Endothelial cell of umbilical vein (primary cell): ENCODE measurements around the gene ROPN1L. TPM values are rescaled to one million over a fixed set of nuclear protein-coding genes. Genes with fewer than 3 reads are reported as not detected.
"Not testable (repeated sequence)": the region's sequence is repeated elsewhere in the genome, so short reads cannot be mapped to it uniquely, and the experiment has no call there.

Experiments
- Bru-seq: library from RNA; stranded (reverse); fragments of 400-500 nt; gene quantifications from one replicate; lab custom pipeline; 2021; lab: Mats Ljungman, UMichigan
- BruChase-seq, 2 experiments: library from RNA; stranded (reverse); fragments of 400-500 nt; gene quantifications; one replicate each; lab custom pipeline; 2021; lab: Mats Ljungman, UMichigan
- BruUV-seq: library from RNA; stranded (reverse); fragments of 400-500 nt; replicated peaks from 2 replicates; lab custom pipeline; 2021; lab: Mats Ljungman, UMichigan
- CTCF ChIA-PET: fragments of 300-600, 350-600 bp; sonication (Branson Sonifier 250); formaldehyde crosslinking; loops from one replicate; lab custom pipeline; 2021; ENCODE audit warnings: antibody characterized with exemption, inconsistent platforms; lab: Charles Lee
- POLR2A ChIA-PET: fragments of 300-600, 350-600 bp; sonication (Branson Sonifier 250); formaldehyde crosslinking; loops from one replicate; lab custom pipeline; 2021; ENCODE audit warnings: antibody characterized with exemption, inconsistent platforms; lab: Charles Lee
- DNase-seq: peaks from one replicate; pipeline ENCODE4 v3.0.0-alpha.2; 2011; ENCODE audit warnings: low read depth, low spot score
- FAIRE-seq: peaks from 2 replicates; lab custom pipeline; 2011; peaks lifted over from hg19 to GRCh38; lab: Jason Lieb, UNC
- H2AFZ ChIP-seq: 2 replicates; pipeline ENCODE4 v1.6.0; 2012; ENCODE audit warnings: low read depth, low read length, control low read depth, inconsistent platforms
- H3K27ac ChIP-seq: 2 replicates; pipeline ENCODE4 v1.5.1; 2011; ENCODE audit warnings: low read depth, mild to moderate bottlenecking, control low read depth, low read length, moderate library complexity; ENCODE audit not compliant: insufficient read depth
- H3K27me3 ChIP-seq, 2 experiments: 2 replicates each; pipeline versions ENCODE4 v1.6.0 to v1.6.1; 2011; ENCODE audit warnings: low read length in 2 of 2, mixed read lengths in 1 of 2; ENCODE audit not compliant: control insufficient read depth in 2 of 2, insufficient read depth in 2 of 2
- H3K36me3 ChIP-seq, 2 experiments: 2 replicates in 1 of 2; 3 replicates in 1 of 2; pipeline ENCODE4 v1.5.1; 2011; ENCODE audit warnings: low read length in 2 of 2, mild to moderate bottlenecking in 1 of 2, moderate library complexity in 1 of 2; ENCODE audit not compliant: control insufficient read depth in 2 of 2, insufficient read depth in 2 of 2; ENCODE audit errors: extremely low read depth in 1 of 2
- H3K4me1 ChIP-seq: 3 replicates; pipeline ENCODE4 v1.5.1; 2011; ENCODE audit warnings: mild to moderate bottlenecking, low read length; ENCODE audit not compliant: control insufficient read depth, insufficient read depth; ENCODE audit errors: extremely low read depth
- H3K4me2 ChIP-seq: 2 replicates; pipeline ENCODE4 v1.6.1; 2011; ENCODE audit warnings: low read length, control low read depth, mixed read lengths; ENCODE audit not compliant: insufficient read depth
- H3K4me3 ChIP-seq, 3 experiments: fragments of 200-600 bp in 1 of 3; sonication (generic), shearing (Covaris generic) in 1 of 3; replicated peaks in 1 of 3; 2 replicates each; pipeline ENCODE4 v1.5.1; 2011 to 2016; ENCODE audit warnings: control low read depth in 3 of 3, low read length in 3 of 3, mild to moderate bottlenecking in 2 of 3, inconsistent platforms in 1 of 3, low read depth in 1 of 3, moderate library complexity in 1 of 3; ENCODE audit not compliant: insufficient read depth in 1 of 3
- H3K79me2 ChIP-seq: 2 replicates; pipeline ENCODE4 v1.6.0; 2012; ENCODE audit warnings: low read length, inconsistent platforms; ENCODE audit not compliant: control insufficient read depth, insufficient read depth
- H3K9ac ChIP-seq: replicated peaks from 2 replicates; pipeline ENCODE3; 2011; ENCODE audit warnings: low read length, control low read depth; ENCODE audit not compliant: insufficient read depth; ENCODE audit errors: extremely low read depth
- H3K9me1 ChIP-seq: replicated peaks from 3 replicates; pipeline ENCODE4 v1.6.0; 2011; ENCODE audit warnings: mild to moderate bottlenecking, low read length; ENCODE audit not compliant: control insufficient read depth, insufficient read depth; ENCODE audit errors: extremely low read depth
- H3K9me3 ChIP-seq: replicated peaks from 2 replicates; pipeline ENCODE4 v1.5.1; 2012; ENCODE audit warnings: low read length, inconsistent platforms; ENCODE audit not compliant: control insufficient read depth, insufficient read depth
- H4K20me1 ChIP-seq: replicated peaks from 2 replicates; pipeline ENCODE3; 2011; ENCODE audit warnings: mild to moderate bottlenecking, low read length; ENCODE audit not compliant: control insufficient read depth, insufficient read depth; ENCODE audit errors: extremely low read depth
- CTCF ChIP-seq, 2 donors: IDR thresholded peaks; 1 replicate in 1 of 2; 2 replicates in 1 of 2; pipeline ENCODE4 v1.5.1; 2011; ENCODE audit warnings: low read length in 2 of 2, mild to moderate bottlenecking in 2 of 2, moderate library complexity in 2 of 2, control low read depth in 1 of 2, inconsistent platforms in 1 of 2, low read depth in 1 of 2; ENCODE audit not compliant: insufficient read depth in 1 of 2; ENCODE audit errors: extremely low read depth in 1 of 2
- EZH2 ChIP-seq: IDR thresholded peaks from 2 replicates; pipeline ENCODE4 v1.6.1; 2012; ENCODE audit warnings: borderline replicate concordance, low read depth, mild to moderate bottlenecking, moderate library complexity, low read length, inconsistent platforms; ENCODE audit not compliant: severe bottlenecking
- FOS ChIP-seq: IDR thresholded peaks from 2 replicates; pipeline ENCODE4 v1.6.1; 2011; ENCODE audit warnings: mild to moderate bottlenecking, low read length, moderate library complexity, borderline replicate concordance; ENCODE audit not compliant: insufficient read depth
- GATA2 ChIP-seq: IDR thresholded peaks from 2 replicates; pipeline ENCODE4 v1.7.0; 2011; ENCODE audit warnings: low read depth, mild to moderate bottlenecking, moderate library complexity, mixed read lengths, low read length; ENCODE audit not compliant: insufficient read length, insufficient read depth
- JUN ChIP-seq: IDR thresholded peaks from 2 replicates; pipeline ENCODE4 v1.6.1; 2011; ENCODE audit warnings: borderline replicate concordance, low read depth; ENCODE audit not compliant: insufficient read length, insufficient read depth
- MAX ChIP-seq: IDR thresholded peaks from 2 replicates; pipeline ENCODE4 v1.6.1; 2011; ENCODE audit not compliant: insufficient read depth, insufficient read length
- MYC ChIP-seq: IDR thresholded peaks from one replicate; pipeline ENCODE4 v1.6.1; 2011; ENCODE audit warnings: mild to moderate bottlenecking, low read depth, low read length
- POLR2A ChIP-seq: IDR thresholded peaks from 2 replicates; pipeline ENCODE4 v1.6.1; 2012; ENCODE audit warnings: low read depth, mild to moderate bottlenecking, control low read depth, low read length
- POLR2AphosphoS5 ChIP-seq: IDR thresholded peaks from 2 replicates; pipeline ENCODE4 v1.6.1; 2012; ENCODE audit warnings: low read depth, mild to moderate bottlenecking, control low read depth, low read length, moderate library complexity; ENCODE audit not compliant: insufficient read depth
- dilution Hi-C: fragments of 300-500 bp; cut with MboI; formaldehyde crosslinking; loops from one replicate; pipeline ENCODE4 v1.15.0; 2019; ENCODE audit warnings: low sequenced_read_pairs; ENCODE audit not compliant: extremely low pct_ligation_motif_present
- intact Hi-C: fragments of 100-400 bp; cut with micrococcal nuclease; formaldehyde crosslinking; loops from one replicate; pipeline ENCODE4 v1.10.0; 2022
- long read RNA-seq: library from polyadenylated mRNA; stranded (forward); transcript quantifications from one replicate; pipeline ENCODE4 v2.0.0, GENCODE V29; 2021
- polyA minus RNA-seq, 3 experiments: library from RNA; depleted of rRNA, polyadenylated mRNA; stranded (reverse); fragments of >200 nt; gene quantifications; 1 replicate in 1 of 3; 2 replicates in 2 of 3; pipeline ENCODE4 v1.2.3, GENCODE V29; 2011
- polyA plus RNA-seq, 4 experiments: library from polyadenylated mRNA; depleted of rRNA in 3 of 4; stranded (reverse) in 3 of 4; unstranded in 1 of 4; fragments of >200 nt; gene quantifications; 2 replicates each; pipeline versions ENCODE4 v1.2.1 to v1.2.3, GENCODE V29; 2011 to 2012; ENCODE audit warnings: missing spikeins in 1 of 4
- total RNA-seq: library from RNA; stranded (reverse); gene quantifications from 2 replicates; pipeline ENCODE4 v1.2.3, GENCODE V29; 2021

The ROPN1L gene
- total RNA-seq (0.55 and 0.60 TPM in 2 replicates), polyA plus RNA-seq (0.13 and 0.30 TPM in 2 replicates), polyA minus RNA-seq (0.74 TPM in 1 of 2 replicates, not detected in the other), Bru-seq, nascent RNA (percentile 34 among the genes with signal in this experiment), BruChase-seq, experiment 1, labeled RNA remaining after a 6-hour chase (percentile 41 among the genes with signal in this experiment), BruChase-seq, experiment 2, labeled RNA remaining after a 2-hour chase (percentile 29 among the genes with signal in this experiment)
- 0.28 and 0.34 TPM in 2 replicates for polyA plus RNA-seq (2011; cell fraction: cytosol; rRNA removed)
- 0.48 and 0.70 TPM in 2 replicates for polyA plus RNA-seq (2011; cell fraction: nucleus; rRNA removed)
- 0.24 TPM in 1 of 2 replicates, not detected in the other for polyA plus RNA-seq (2012)
- polyA minus RNA-seq (2011; cell fraction: cytosol; rRNA and poly(A)+ RNA removed) = not detected
- polyA minus RNA-seq (2011; cell fraction: nucleus; rRNA and poly(A)+ RNA removed) = 1.5 and 2.5 TPM in 2 replicates
- long read RNA-seq, partial matches to known transcripts = 0 of 2 reads
- long read RNA-seq, other reads (novel, unspliced or antisense) = 0 of 2 reads

- peak within 1 kb of the TSS; percentile 83 for H3K4me2 ChIP-seq
- CTCF ChIA-PET = interaction anchor here (0.9 to 4.8 kb wide), 11 partner anchors 11 to 332 kb away, joined by 3 to 24 read pairs (median 3); no protein-coding TSS in a partner anchor
- TF ChIP-seq GATA2 = no peak
- TF ChIP-seq POLR2AphosphoS5 = peak; percentile 69
- no peak for TF ChIP-seq JUN
- TF ChIP-seq EZH2 = no peak
- no peak for TF ChIP-seq FOS
- TF ChIP-seq MAX = no peak
- TF ChIP-seq MYC = no peak
- TF ChIP-seq CTCF (IDR thresholded peaks at IDR 0.05; ENCODE audit: extremely low read depth in 1 of 2, insufficient read depth in 1 of 2, low read depth in 1 of 2, low read length in 2 of 2) = no peak
- TF ChIP-seq POLR2A = peak; percentile 77
- no peaks in the 10 kb centered on the region for H3K36me3 ChIP-seq
- DNase-seq = peak; percentile 90
- no TSS peak for BruUV-seq
- H3K9ac ChIP-seq = peak within 1 kb of the TSS; percentile 51
- H3K9me1 ChIP-seq = no peaks in the 10 kb centered on the region
- FAIRE-seq = peak; percentile 85
- peak within 1 kb of the TSS; percentile 87 for H2AFZ ChIP-seq
- H3K79me2 ChIP-seq = no peaks in the 10 kb centered on the region
- peak within 1 kb of the TSS; percentile 21 for H3K27ac ChIP-seq
- dilution Hi-C loops (no loop called here), intact Hi-C loops (loop anchor here (1.0 to 2.0 kb wide), 2 partner anchors 17 to 157 kb away; no protein-coding TSS in a partner anchor)
- H3K4me3 ChIP-seq = peak within 1 kb of the TSS; percentile 56 to 73 (median 57)
- no peaks in the 10 kb centered on the region for H3K9me3 ChIP-seq
- H4K20me1 ChIP-seq = no peaks in the 10 kb centered on the region
- POLR2A ChIA-PET = no interaction called here
- no peaks in the 10 kb centered on the region for H3K27me3 ChIP-seq
- peaks cover 23% of the 10 kb centered on the region for H3K4me1 ChIP-seq
Measured at GRCh38 chr5:10441083-10441991, at the start of gene ROPN1L. ROPN1L (plus strand) TSS chr5:10441879; CDS start chr5:10442168, 289 bp downstream.

GRCh38 chr5:10392567-10393328 lies 48.9 kb upstream of the ROPN1L start:
- BruUV-seq, H3K4me2 ChIP-seq, H3K27ac ChIP-seq, H4K20me1 ChIP-seq, H3K9ac ChIP-seq, intact Hi-C loops, dilution Hi-C loops, H3K9me1 ChIP-seq, POLR2A ChIA-PET, H2AFZ ChIP-seq, FAIRE-seq, H3K4me3 ChIP-seq, H3K4me1 ChIP-seq, H3K79me2 ChIP-seq, DNase-seq, H3K27me3 ChIP-seq, H3K9me3 ChIP-seq: not testable (repeated sequence)
- CTCF ChIA-PET = interaction anchor here (0.6 to 1.4 kb wide), 5 partner anchors 22 to 172 kb away, joined by 3 to 5 read pairs (median 3); no protein-coding TSS in a partner anchor
- H3K36me3 ChIP-seq = peaks cover 18 to 20% of the 10 kb centered on the region in 2 experiments
